IMR-90 (cell line): ENCODE data around the gene RAD52. TPM values are rescaled to one million over a fixed set of nuclear protein-coding genes. Genes with fewer than 3 reads are reported as not detected.

ENCODE experiments used
- ATAC-seq: fragments of 200-7000 bp; cut with Tn5 transposase; 2 replicates; pipeline ENCODE4 v1.9.1; 2020; ENCODE audit warnings: low read depth, mild to moderate bottlenecking, moderate library complexity
- BruUV-seq: library from RNA; stranded (reverse); fragments of 400-500 nt; replicated peaks from 2 replicates; lab custom pipeline; 2021; lab: Mats Ljungman, UMichigan
- CTCF ChIA-PET: fragments of 300-600 bp; formaldehyde crosslinking; extraction: SDS; loops from one replicate; lab custom pipeline; 2021; ENCODE audit warnings: antibody characterized with exemption; lab: Yijun Ruan, JAX
- POLR2A ChIA-PET: fragments of 300-600 bp; sonication (Branson Sonifier 250); formaldehyde crosslinking; loops from one replicate; lab custom pipeline; 2022; ENCODE audit warnings: antibody characterized with exemption; ENCODE audit not compliant: unreplicated experiment; lab: Charles Lee
- DNase-seq: peaks from one replicate; pipeline ENCODE4 v3.0.0; 2013
- H2AFZ ChIP-seq: replicated peaks from 2 replicates; pipeline ENCODE3; 2013; ENCODE audit warnings: low read length, mild to moderate bottlenecking; ENCODE audit not compliant: poor library complexity
- H2AK5ac ChIP-seq: 2 replicates; pipeline ENCODE4 v1.6.1; 2013; ENCODE audit warnings: low read depth, low read length, inconsistent platforms
- H2AK9ac ChIP-seq: replicated peaks from 2 replicates; pipeline ENCODE3; 2013; ENCODE audit warnings: mild to moderate bottlenecking, low read depth, low read length, moderate library complexity; ENCODE audit not compliant: poor library complexity
- H2BK120ac ChIP-seq: 2 replicates; pipeline ENCODE4 v1.6.1; 2013; ENCODE audit warnings: low read depth, low read length, inconsistent platforms
- H2BK15ac ChIP-seq: 3 replicates; pipeline ENCODE4 v1.6.1; 2013; ENCODE audit warnings: low read depth, low read length, inconsistent platforms
- H2BK20ac ChIP-seq: 2 replicates; pipeline ENCODE4 v1.6.1; 2013; ENCODE audit warnings: low read depth, mild to moderate bottlenecking, inconsistent platforms, low read length, moderate library complexity
- H2BK5ac ChIP-seq: 2 replicates; pipeline ENCODE4 v1.6.1; 2013; ENCODE audit warnings: mild to moderate bottlenecking, low read depth, low read length, inconsistent platforms; ENCODE audit not compliant: poor library complexity, severe bottlenecking
- H3K14ac ChIP-seq: replicated peaks from 2 replicates; pipeline ENCODE4 v1.6.1; 2013; ENCODE audit warnings: low read depth, low read length, inconsistent platforms
- H3K18ac ChIP-seq: 2 replicates; pipeline ENCODE4 v1.6.1; 2013; ENCODE audit warnings: low read depth, low read length, control low read depth
- H3K23ac ChIP-seq: 2 replicates; pipeline ENCODE4 v1.6.1; 2013; ENCODE audit warnings: low read depth, low read length, inconsistent platforms
- H3K27ac ChIP-seq: 2 replicates; pipeline ENCODE4 v1.5.1; 2013; ENCODE audit warnings: mild to moderate bottlenecking, control low read depth, low read length; ENCODE audit not compliant: insufficient read depth
- H3K27me3 ChIP-seq: 2 replicates; pipeline ENCODE4 v1.6.1; 2013; ENCODE audit warnings: low read length; ENCODE audit not compliant: control insufficient read depth, insufficient read depth
- H3K36me3 ChIP-seq: 2 replicates; pipeline ENCODE4 v1.6.1; 2013; ENCODE audit warnings: low read length, mixed read lengths; ENCODE audit not compliant: control insufficient read depth, insufficient read depth
- H3K4ac ChIP-seq: 2 replicates; pipeline ENCODE4 v1.6.1; 2013; ENCODE audit warnings: low read depth, low read length, inconsistent platforms
- H3K4me1 ChIP-seq: 2 replicates; pipeline ENCODE4 v1.6.1; 2013; ENCODE audit warnings: low read length, mixed read lengths; ENCODE audit not compliant: control insufficient read depth, insufficient read depth
- H3K4me2 ChIP-seq: 2 replicates; pipeline ENCODE4 v1.6.1; 2013; ENCODE audit warnings: low read depth, mild to moderate bottlenecking, control low read depth, low read length, moderate library complexity
- H3K4me3 ChIP-seq: 2 replicates; pipeline ENCODE4 v1.5.1; 2013; ENCODE audit warnings: low read depth, mild to moderate bottlenecking, control low read depth, low read length, moderate library complexity; ENCODE audit not compliant: insufficient read depth
- H3K56ac ChIP-seq: 2 replicates; pipeline ENCODE4 v1.6.1; 2013; ENCODE audit warnings: low read length, inconsistent platforms; ENCODE audit not compliant: insufficient read depth; ENCODE audit errors: extremely low read depth
- H3K79me1 ChIP-seq, 2 experiments: 2 replicates each; pipeline ENCODE4 v1.6.1; 2013; ENCODE audit warnings: low read length in 2 of 2, inconsistent platforms in 1 of 2, low read depth in 1 of 2
- H3K9ac ChIP-seq: 2 replicates; pipeline ENCODE4 v1.6.1; 2013; ENCODE audit warnings: low read depth, low read length, control low read depth
- H3K9me1 ChIP-seq: 2 replicates; pipeline ENCODE4 v1.6.1; 2013; ENCODE audit warnings: low read length, inconsistent platforms; ENCODE audit not compliant: insufficient read depth
- H3K9me3 ChIP-seq: 2 replicates; pipeline ENCODE4 v1.6.1; 2013; ENCODE audit warnings: low read length; ENCODE audit not compliant: control insufficient read depth, insufficient read depth
- H4K20me1 ChIP-seq: 2 replicates; pipeline ENCODE4 v1.6.1; 2013; ENCODE audit warnings: low read length, inconsistent platforms; ENCODE audit not compliant: insufficient read depth
- H4K5ac ChIP-seq: 2 replicates; pipeline ENCODE4 v1.6.1; 2013; ENCODE audit warnings: mild to moderate bottlenecking, low read depth, low read length, control low read depth
- H4K8ac ChIP-seq, 2 experiments: 2 replicates each; pipeline ENCODE4 v1.6.1; 2013; ENCODE audit warnings: low read depth in 2 of 2, low read length in 2 of 2, control low read depth in 1 of 2, inconsistent platforms in 1 of 2
- H4K91ac ChIP-seq: 2 replicates; pipeline ENCODE4 v1.6.1; 2013; ENCODE audit warnings: low read depth, low read length, inconsistent platforms; ENCODE audit not compliant: insufficient read depth
- BHLHE40 ChIP-seq: fragments of 150-350 bp; IDR thresholded peaks from 2 replicates; pipeline ENCODE4 v1.6.1; 2016; ENCODE audit warnings: mild to moderate bottlenecking, low read depth, low read length
- CEBPB ChIP-seq: IDR thresholded peaks from 2 replicates; pipeline ENCODE4 v1.6.1; 2012; ENCODE audit warnings: low read depth, low read length, improper control_type of control experiment
- CHD1 ChIP-seq: IDR thresholded peaks from 2 replicates; pipeline ENCODE4 v1.6.1; 2012; ENCODE audit warnings: low read depth, low read length, improper control_type of control experiment
- FOS ChIP-seq: fragments of 150-350 bp; IDR thresholded peaks from 2 replicates; pipeline ENCODE4 v1.6.1; 2016; ENCODE audit warnings: low read depth, low read length
- MAFK ChIP-seq: IDR thresholded peaks from 2 replicates; pipeline ENCODE4 v1.6.1; 2012; ENCODE audit warnings: low read depth, low read length, improper control_type of control experiment
- MAZ ChIP-seq: IDR thresholded peaks from 2 replicates; pipeline ENCODE4 v1.6.1; 2012; ENCODE audit warnings: low read depth, mild to moderate bottlenecking, low read length, improper control_type of control experiment, moderate library complexity, borderline replicate concordance
- MXI1 ChIP-seq: IDR thresholded peaks from 2 replicates; pipeline ENCODE4 v1.6.1; 2012; ENCODE audit warnings: low read depth, mild to moderate bottlenecking, low read length, moderate library complexity, borderline replicate concordance
- NFE2L2 ChIP-seq: fragments of 150-350 bp; IDR thresholded peaks from 2 replicates; pipeline ENCODE4 v1.6.1; 2016; ENCODE audit warnings: low read depth, mild to moderate bottlenecking, low read length
- POLR2A ChIP-seq: IDR thresholded peaks from 2 replicates; pipeline ENCODE4 v1.6.1; 2012; ENCODE audit warnings: mild to moderate bottlenecking, low read depth, low read length
- RAD21 ChIP-seq: IDR thresholded peaks from 2 replicates; pipeline ENCODE4 v1.6.1; 2012; ENCODE audit warnings: low read length, improper control_type of control experiment
- RCOR1 ChIP-seq: IDR thresholded peaks from 2 replicates; pipeline ENCODE4 v1.6.1; 2012; ENCODE audit warnings: mild to moderate bottlenecking, low read length, improper control_type of control experiment; ENCODE audit not compliant: insufficient replicate concordance
- RFX5 ChIP-seq: IDR thresholded peaks from 2 replicates; pipeline ENCODE4 v1.8.0; 2012; ENCODE audit warnings: low read depth, mild to moderate bottlenecking, low read length, moderate library complexity
- SMC3 ChIP-seq: fragments of 150-350 bp; IDR thresholded peaks from 2 replicates; pipeline ENCODE4 v1.6.1; 2016; ENCODE audit warnings: low read depth, mild to moderate bottlenecking, antibody characterized with exemption, low read length, moderate library complexity
- WGBS, 2 experiments: methylation state at CpG; one replicate each; pipeline versions ENCODE4 v1.1.5 to v1.1.7; 2013; ENCODE audit warnings: missing lambda C conversion rate in 2 of 2; ENCODE audit not compliant: insufficient read length in 1 of 2; ENCODE audit errors: extremely low coverage in 2 of 2; 5-methylcytosine and 5-hydroxymethylcytosine counted together
- dilution Hi-C: fragments of 300-500 bp; cut with HindIII; formaldehyde crosslinking; loops from one replicate; pipeline ENCODE4 v1.14.3; 2018; ENCODE audit warnings: low sequenced_read_pairs; ENCODE audit not compliant: unreplicated experiment
- in situ Hi-C: fragments of 300-500 bp; cut with MboI; formaldehyde crosslinking; loops from 3 replicates; pipeline ENCODE4 v1.14.3; 2019; ENCODE audit warnings: low sequenced_read_pairs, inconsistent platforms, mixed read lengths
- intact Hi-C: fragments of 100-400 bp; cut with micrococcal nuclease; formaldehyde crosslinking; loops from 2 replicates; pipeline ENCODE4 v1.10.0; 2022
- polyA plus RNA-seq, 3 experiments: library from polyadenylated mRNA; depleted of rRNA; stranded (reverse); fragments of >200 nt; gene quantifications; 2 replicates each; pipeline ENCODE4 v1.2.3, GENCODE V29; 2012; ENCODE audit warnings: low replicate concordance in 1 of 3
- total RNA-seq: library from RNA; depleted of rRNA; stranded (reverse); fragments of >200 nt; gene quantifications from 2 replicates; pipeline ENCODE4 v1.2.3, GENCODE V29; 2012
- TF ChIP-seq, protein P1 (sequence below): conservative IDR thresholded peaks from 2 replicates; pipeline ENCODE4 v1.5.1; 2012; ENCODE audit warnings: mild to moderate bottlenecking, low read depth, low read length, improper control_type of control experiment
- TF ChIP-seq, protein P2 (sequence below): fragments of 150-350 bp; IDR thresholded peaks from 2 replicates; pipeline ENCODE4 v1.6.1; 2017; ENCODE audit warnings: mild to moderate bottlenecking, antibody characterized with exemption, low read length, low read depth
- TF ChIP-seq, protein P3 (sequence below): fragments of 150-350 bp; IDR thresholded peaks from 2 replicates; pipeline ENCODE4 v1.6.1; 2016; ENCODE audit warnings: low read depth, mild to moderate bottlenecking, low read length, moderate library complexity, borderline replicate concordance

Gene RAD52
- total and polyA plus RNA-seq, 2 of the 4 experiments (the other 2 are of a cell fraction) = 10.7 to 11.3 TPM

DNA sequence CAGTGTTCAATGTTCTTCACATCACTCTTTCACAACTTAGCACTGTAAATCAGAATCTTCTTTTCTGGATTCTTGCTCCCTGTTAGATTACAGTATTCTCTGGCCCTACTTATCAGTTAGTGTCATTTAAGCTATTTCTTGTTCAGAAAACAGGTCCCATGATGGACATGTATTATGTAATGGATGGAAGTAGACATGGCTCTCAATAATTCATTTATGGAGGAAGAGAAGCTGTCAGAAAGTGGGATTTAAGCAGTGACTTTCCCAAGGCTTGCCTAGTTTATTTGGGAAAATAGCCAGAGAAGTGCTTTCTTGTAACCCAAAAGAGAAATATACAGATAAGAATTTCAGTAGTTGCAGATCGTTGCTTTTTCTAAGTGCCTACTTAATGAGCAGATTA lies 43.2 kb upstream of the RAD52 start:
- TF ChIP-seq, protein P1, sequence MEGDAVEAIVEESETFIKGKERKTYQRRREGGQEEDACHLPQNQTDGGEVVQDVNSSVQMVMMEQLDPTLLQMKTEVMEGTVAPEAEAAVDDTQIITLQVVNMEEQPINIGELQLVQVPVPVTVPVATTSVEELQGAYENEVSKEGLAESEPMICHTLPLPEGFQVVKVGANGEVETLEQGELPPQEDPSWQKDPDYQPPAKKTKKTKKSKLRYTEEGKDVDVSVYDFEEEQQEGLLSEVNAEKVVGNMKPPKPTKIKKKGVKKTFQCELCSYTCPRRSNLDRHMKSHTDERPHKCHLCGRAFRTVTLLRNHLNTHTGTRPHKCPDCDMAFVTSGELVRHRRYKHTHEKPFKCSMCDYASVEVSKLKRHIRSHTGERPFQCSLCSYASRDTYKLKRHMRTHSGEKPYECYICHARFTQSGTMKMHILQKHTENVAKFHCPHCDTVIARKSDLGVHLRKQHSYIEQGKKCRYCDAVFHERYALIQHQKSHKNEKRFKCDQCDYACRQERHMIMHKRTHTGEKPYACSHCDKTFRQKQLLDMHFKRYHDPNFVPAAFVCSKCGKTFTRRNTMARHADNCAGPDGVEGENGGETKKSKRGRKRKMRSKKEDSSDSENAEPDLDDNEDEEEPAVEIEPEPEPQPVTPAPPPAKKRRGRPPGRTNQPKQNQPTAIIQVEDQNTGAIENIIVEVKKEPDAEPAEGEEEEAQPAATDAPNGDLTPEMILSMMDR = no peak
- TF ChIP-seq RCOR1 (no peak), MXI1 (no peak), CHD1 (no peak), MAZ (no peak), BHLHE40 (no peak), RAD21 (no peak), CEBPB (no peak), FOS (no peak), RFX5 (no peak), NFE2L2 (no peak), POLR2A (no peak), MAFK (no peak), SMC3 (no peak)
- TF ChIP-seq, protein P2, sequence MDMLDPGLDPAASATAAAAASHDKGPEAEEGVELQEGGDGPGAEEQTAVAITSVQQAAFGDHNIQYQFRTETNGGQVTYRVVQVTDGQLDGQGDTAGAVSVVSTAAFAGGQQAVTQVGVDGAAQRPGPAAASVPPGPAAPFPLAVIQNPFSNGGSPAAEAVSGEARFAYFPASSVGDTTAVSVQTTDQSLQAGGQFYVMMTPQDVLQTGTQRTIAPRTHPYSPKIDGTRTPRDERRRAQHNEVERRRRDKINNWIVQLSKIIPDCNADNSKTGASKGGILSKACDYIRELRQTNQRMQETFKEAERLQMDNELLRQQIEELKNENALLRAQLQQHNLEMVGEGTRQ = no peak
- TF ChIP-seq, protein P3, sequence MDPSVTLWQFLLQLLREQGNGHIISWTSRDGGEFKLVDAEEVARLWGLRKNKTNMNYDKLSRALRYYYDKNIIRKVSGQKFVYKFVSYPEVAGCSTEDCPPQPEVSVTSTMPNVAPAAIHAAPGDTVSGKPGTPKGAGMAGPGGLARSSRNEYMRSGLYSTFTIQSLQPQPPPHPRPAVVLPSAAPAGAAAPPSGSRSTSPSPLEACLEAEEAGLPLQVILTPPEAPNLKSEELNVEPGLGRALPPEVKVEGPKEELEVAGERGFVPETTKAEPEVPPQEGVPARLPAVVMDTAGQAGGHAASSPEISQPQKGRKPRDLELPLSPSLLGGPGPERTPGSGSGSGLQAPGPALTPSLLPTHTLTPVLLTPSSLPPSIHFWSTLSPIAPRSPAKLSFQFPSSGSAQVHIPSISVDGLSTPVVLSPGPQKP = no peak
- no peak overlapping the region for H2AK9ac ChIP-seq
- no peak overlapping the region for H2BK20ac ChIP-seq
- H3K4me3 ChIP-seq = no peak overlapping the region
- peaks cover 14% of the 10 kb centered on the region for H3K9me1 ChIP-seq
- H3K23ac ChIP-seq = no peak overlapping the region
- H4K5ac ChIP-seq = no peak overlapping the region
- no peak overlapping the region for H4K8ac ChIP-seq
- H3K4ac ChIP-seq = no peak overlapping the region
- H3K27me3 ChIP-seq = no peaks in the 10 kb centered on the region
- H3K4me2 ChIP-seq = peak overlapping the region; percentile 99; the same call in 1 of the 2 replicates
- no peak overlapping the region for H3K9ac ChIP-seq
- POLR2A ChIA-PET = no interaction called here
- no peak overlapping the region for H4K91ac ChIP-seq
- peaks cover 26 to 59% of the 10 kb centered on the region in 2 experiments for H3K79me1 ChIP-seq
- H2AK5ac ChIP-seq = no peak overlapping the region
- H3K36me3 ChIP-seq = no peaks in the 10 kb centered on the region
- intact Hi-C loops (loop anchor here (5.0 to 10.0 kb wide), 3 partner anchors 80 to 592 kb away; no protein-coding TSS in a partner anchor), dilution Hi-C loops (no loop called here), in situ Hi-C loops (no loop called here)
- H3K9me3 ChIP-seq = no peaks in the 10 kb centered on the region
- WGBS, 2 experiments = no CpG with 5 or more reads among the region's 1 CpG
- no peak overlapping the region for H3K56ac ChIP-seq
- no peak overlapping the region for H2BK5ac ChIP-seq
- H3K14ac ChIP-seq = no peak overlapping the region
- peaks cover 33% of the 10 kb centered on the region for H4K20me1 ChIP-seq
- no peak overlapping the region for H2BK15ac ChIP-seq
- peaks cover 8% of the 10 kb centered on the region for H3K4me1 ChIP-seq
- H2AFZ ChIP-seq = no peak overlapping the region
- H2BK120ac ChIP-seq = no peak overlapping the region
- no peak overlapping the region for H3K18ac ChIP-seq
- no TSS peak for BruUV-seq
- CTCF ChIA-PET = interaction anchor here (0.7 kb wide), 2 partner anchors 161 to 190 kb away, joined by 3 read pairs; no protein-coding TSS in a partner anchor
- H3K27ac ChIP-seq = no peak overlapping the region
- no peak for DNase-seq
- no peak for ATAC-seq
